IMR-90 (cell line): ENCODE measurements around the gene FERD3L. TPM values are rescaled to one million over a fixed set of nuclear protein-coding genes. Genes with fewer than 3 reads are reported as not detected.

Experiments
- ATAC-seq: fragments of 200-7000 bp; cut with Tn5 transposase; 2 replicates; pipeline ENCODE4 v1.9.1; 2020; ENCODE audit warnings: low read depth, mild to moderate bottlenecking, moderate library complexity
- BruUV-seq: library from RNA; stranded (reverse); fragments of 400-500 nt; replicated peaks from 2 replicates; lab custom pipeline; 2021; lab: Mats Ljungman, UMichigan
- CTCF ChIA-PET: fragments of 300-600 bp; formaldehyde crosslinking; extraction: SDS; loops from one replicate; lab custom pipeline; 2021; ENCODE audit warnings: antibody characterized with exemption; lab: Yijun Ruan, JAX
- POLR2A ChIA-PET: fragments of 300-600 bp; sonication (Branson Sonifier 250); formaldehyde crosslinking; loops from one replicate; lab custom pipeline; 2022; ENCODE audit warnings: antibody characterized with exemption; ENCODE audit not compliant: unreplicated experiment; lab: Charles Lee
- DNase-seq: peaks from one replicate; pipeline ENCODE4 v3.0.0; 2013
- H2AFZ ChIP-seq: replicated peaks from 2 replicates; pipeline ENCODE3; 2013; ENCODE audit warnings: low read length, mild to moderate bottlenecking; ENCODE audit not compliant: poor library complexity
- H2AK5ac ChIP-seq: 2 replicates; pipeline ENCODE4 v1.6.1; 2013; ENCODE audit warnings: low read depth, low read length, inconsistent platforms
- H2AK9ac ChIP-seq: replicated peaks from 2 replicates; pipeline ENCODE3; 2013; ENCODE audit warnings: mild to moderate bottlenecking, low read depth, low read length, moderate library complexity; ENCODE audit not compliant: poor library complexity
- H2BK120ac ChIP-seq: 2 replicates; pipeline ENCODE4 v1.6.1; 2013; ENCODE audit warnings: low read depth, low read length, inconsistent platforms
- H2BK15ac ChIP-seq: 3 replicates; pipeline ENCODE4 v1.6.1; 2013; ENCODE audit warnings: low read depth, low read length, inconsistent platforms
- H2BK20ac ChIP-seq: 2 replicates; pipeline ENCODE4 v1.6.1; 2013; ENCODE audit warnings: low read depth, mild to moderate bottlenecking, inconsistent platforms, low read length, moderate library complexity
- H2BK5ac ChIP-seq: 2 replicates; pipeline ENCODE4 v1.6.1; 2013; ENCODE audit warnings: mild to moderate bottlenecking, low read depth, low read length, inconsistent platforms; ENCODE audit not compliant: poor library complexity, severe bottlenecking
- H3K14ac ChIP-seq: replicated peaks from 2 replicates; pipeline ENCODE4 v1.6.1; 2013; ENCODE audit warnings: low read depth, low read length, inconsistent platforms
- H3K18ac ChIP-seq: 2 replicates; pipeline ENCODE4 v1.6.1; 2013; ENCODE audit warnings: low read depth, low read length, control low read depth
- H3K23ac ChIP-seq: 2 replicates; pipeline ENCODE4 v1.6.1; 2013; ENCODE audit warnings: low read depth, low read length, inconsistent platforms
- H3K27ac ChIP-seq: 2 replicates; pipeline ENCODE4 v1.5.1; 2013; ENCODE audit warnings: mild to moderate bottlenecking, control low read depth, low read length; ENCODE audit not compliant: insufficient read depth
- H3K27me3 ChIP-seq: 2 replicates; pipeline ENCODE4 v1.6.1; 2013; ENCODE audit warnings: low read length; ENCODE audit not compliant: control insufficient read depth, insufficient read depth
- H3K36me3 ChIP-seq: 2 replicates; pipeline ENCODE4 v1.6.1; 2013; ENCODE audit warnings: low read length, mixed read lengths; ENCODE audit not compliant: control insufficient read depth, insufficient read depth
- H3K4ac ChIP-seq: 2 replicates; pipeline ENCODE4 v1.6.1; 2013; ENCODE audit warnings: low read depth, low read length, inconsistent platforms
- H3K4me1 ChIP-seq: 2 replicates; pipeline ENCODE4 v1.6.1; 2013; ENCODE audit warnings: low read length, mixed read lengths; ENCODE audit not compliant: control insufficient read depth, insufficient read depth
- H3K4me2 ChIP-seq: 2 replicates; pipeline ENCODE4 v1.6.1; 2013; ENCODE audit warnings: low read depth, mild to moderate bottlenecking, control low read depth, low read length, moderate library complexity
- H3K4me3 ChIP-seq: 2 replicates; pipeline ENCODE4 v1.5.1; 2013; ENCODE audit warnings: low read depth, mild to moderate bottlenecking, control low read depth, low read length, moderate library complexity; ENCODE audit not compliant: insufficient read depth
- H3K56ac ChIP-seq: 2 replicates; pipeline ENCODE4 v1.6.1; 2013; ENCODE audit warnings: low read length, inconsistent platforms; ENCODE audit not compliant: insufficient read depth; ENCODE audit errors: extremely low read depth
- H3K79me1 ChIP-seq, 2 experiments: 2 replicates each; pipeline ENCODE4 v1.6.1; 2013; ENCODE audit warnings: low read length in 2 of 2, inconsistent platforms in 1 of 2, low read depth in 1 of 2
- H3K9ac ChIP-seq: 2 replicates; pipeline ENCODE4 v1.6.1; 2013; ENCODE audit warnings: low read depth, low read length, control low read depth
- H3K9me1 ChIP-seq: 2 replicates; pipeline ENCODE4 v1.6.1; 2013; ENCODE audit warnings: low read length, inconsistent platforms; ENCODE audit not compliant: insufficient read depth
- H3K9me3 ChIP-seq: 2 replicates; pipeline ENCODE4 v1.6.1; 2013; ENCODE audit warnings: low read length; ENCODE audit not compliant: control insufficient read depth, insufficient read depth
- H4K20me1 ChIP-seq: 2 replicates; pipeline ENCODE4 v1.6.1; 2013; ENCODE audit warnings: low read length, inconsistent platforms; ENCODE audit not compliant: insufficient read depth
- H4K5ac ChIP-seq: 2 replicates; pipeline ENCODE4 v1.6.1; 2013; ENCODE audit warnings: mild to moderate bottlenecking, low read depth, low read length, control low read depth
- H4K8ac ChIP-seq, 2 experiments: 2 replicates each; pipeline ENCODE4 v1.6.1; 2013; ENCODE audit warnings: low read depth in 2 of 2, low read length in 2 of 2, control low read depth in 1 of 2, inconsistent platforms in 1 of 2
- H4K91ac ChIP-seq: 2 replicates; pipeline ENCODE4 v1.6.1; 2013; ENCODE audit warnings: low read depth, low read length, inconsistent platforms; ENCODE audit not compliant: insufficient read depth
- BHLHE40 ChIP-seq: fragments of 150-350 bp; IDR thresholded peaks from 2 replicates; pipeline ENCODE4 v1.6.1; 2016; ENCODE audit warnings: mild to moderate bottlenecking, low read depth, low read length
- CEBPB ChIP-seq: IDR thresholded peaks from 2 replicates; pipeline ENCODE4 v1.6.1; 2012; ENCODE audit warnings: low read depth, low read length, improper control_type of control experiment
- CHD1 ChIP-seq: IDR thresholded peaks from 2 replicates; pipeline ENCODE4 v1.6.1; 2012; ENCODE audit warnings: low read depth, low read length, improper control_type of control experiment
- FOS ChIP-seq: fragments of 150-350 bp; IDR thresholded peaks from 2 replicates; pipeline ENCODE4 v1.6.1; 2016; ENCODE audit warnings: low read depth, low read length
- MAFK ChIP-seq: IDR thresholded peaks from 2 replicates; pipeline ENCODE4 v1.6.1; 2012; ENCODE audit warnings: low read depth, low read length, improper control_type of control experiment
- MAZ ChIP-seq: IDR thresholded peaks from 2 replicates; pipeline ENCODE4 v1.6.1; 2012; ENCODE audit warnings: low read depth, mild to moderate bottlenecking, low read length, improper control_type of control experiment, moderate library complexity, borderline replicate concordance
- MXI1 ChIP-seq: IDR thresholded peaks from 2 replicates; pipeline ENCODE4 v1.6.1; 2012; ENCODE audit warnings: low read depth, mild to moderate bottlenecking, low read length, moderate library complexity, borderline replicate concordance
- NFE2L2 ChIP-seq: fragments of 150-350 bp; IDR thresholded peaks from 2 replicates; pipeline ENCODE4 v1.6.1; 2016; ENCODE audit warnings: low read depth, mild to moderate bottlenecking, low read length
- POLR2A ChIP-seq: IDR thresholded peaks from 2 replicates; pipeline ENCODE4 v1.6.1; 2012; ENCODE audit warnings: mild to moderate bottlenecking, low read depth, low read length
- RAD21 ChIP-seq: IDR thresholded peaks from 2 replicates; pipeline ENCODE4 v1.6.1; 2012; ENCODE audit warnings: low read length, improper control_type of control experiment
- RCOR1 ChIP-seq: IDR thresholded peaks from 2 replicates; pipeline ENCODE4 v1.6.1; 2012; ENCODE audit warnings: mild to moderate bottlenecking, low read length, improper control_type of control experiment; ENCODE audit not compliant: insufficient replicate concordance
- RFX5 ChIP-seq: IDR thresholded peaks from 2 replicates; pipeline ENCODE4 v1.8.0; 2012; ENCODE audit warnings: low read depth, mild to moderate bottlenecking, low read length, moderate library complexity
- SMC3 ChIP-seq: fragments of 150-350 bp; IDR thresholded peaks from 2 replicates; pipeline ENCODE4 v1.6.1; 2016; ENCODE audit warnings: low read depth, mild to moderate bottlenecking, antibody characterized with exemption, low read length, moderate library complexity
- WGBS, 2 experiments: methylation state at CpG; one replicate each; pipeline versions ENCODE4 v1.1.5 to v1.1.7; 2013; ENCODE audit warnings: missing lambda C conversion rate in 2 of 2; ENCODE audit not compliant: insufficient read length in 1 of 2; ENCODE audit errors: extremely low coverage in 2 of 2; 5-methylcytosine and 5-hydroxymethylcytosine counted together
- dilution Hi-C: fragments of 300-500 bp; cut with HindIII; formaldehyde crosslinking; loops from one replicate; pipeline ENCODE4 v1.14.3; 2018; ENCODE audit warnings: low sequenced_read_pairs; ENCODE audit not compliant: unreplicated experiment
- in situ Hi-C: fragments of 300-500 bp; cut with MboI; formaldehyde crosslinking; loops from 3 replicates; pipeline ENCODE4 v1.14.3; 2019; ENCODE audit warnings: low sequenced_read_pairs, inconsistent platforms, mixed read lengths
- intact Hi-C: fragments of 100-400 bp; cut with micrococcal nuclease; formaldehyde crosslinking; loops from 2 replicates; pipeline ENCODE4 v1.10.0; 2022
- polyA plus RNA-seq, 3 experiments: library from polyadenylated mRNA; depleted of rRNA; stranded (reverse); fragments of >200 nt; gene quantifications; 2 replicates each; pipeline ENCODE4 v1.2.3, GENCODE V29; 2012; ENCODE audit warnings: low replicate concordance in 1 of 3
- total RNA-seq: library from RNA; depleted of rRNA; stranded (reverse); fragments of >200 nt; gene quantifications from 2 replicates; pipeline ENCODE4 v1.2.3, GENCODE V29; 2012
- TF ChIP-seq, protein P1 (sequence below): conservative IDR thresholded peaks from 2 replicates; pipeline ENCODE4 v1.5.1; 2012; ENCODE audit warnings: mild to moderate bottlenecking, low read depth, low read length, improper control_type of control experiment
- TF ChIP-seq, protein P2 (sequence below): fragments of 150-350 bp; IDR thresholded peaks from 2 replicates; pipeline ENCODE4 v1.6.1; 2017; ENCODE audit warnings: mild to moderate bottlenecking, antibody characterized with exemption, low read length, low read depth
- TF ChIP-seq, protein P3 (sequence below): fragments of 150-350 bp; IDR thresholded peaks from 2 replicates; pipeline ENCODE4 v1.6.1; 2016; ENCODE audit warnings: low read depth, mild to moderate bottlenecking, low read length, moderate library complexity, borderline replicate concordance

FERD3L gene
- total and polyA plus RNA-seq, 2 of the 4 experiments (the other 2 are of a cell fraction) = not detected

DNA sequence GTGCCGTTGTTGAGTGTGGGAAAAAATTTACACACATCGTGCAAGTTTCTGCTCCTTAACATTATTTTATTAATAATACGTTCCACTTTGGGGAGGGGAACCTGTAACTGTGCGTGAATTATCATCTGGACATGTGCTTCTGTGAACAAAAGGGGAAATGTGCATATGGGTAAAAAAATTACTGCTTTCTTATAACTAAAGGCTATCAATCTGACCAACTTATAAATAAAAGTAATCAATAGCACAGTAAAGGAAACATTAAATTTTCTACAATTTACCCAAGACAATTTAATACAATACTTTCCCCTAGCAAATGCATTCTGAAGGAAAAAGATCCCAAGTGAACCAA lies 32.2 kb downstream of the FERD3L start:
- Histone ChIP-seq H3K56ac (no peak overlapping the region), H2BK15ac (no peak overlapping the region), H4K91ac (no peak overlapping the region), H3K27ac (no peak overlapping the region), H3K4ac (no peak overlapping the region), H3K4me1 (peaks cover 6% of the 10 kb centered on the region), H4K5ac (no peak overlapping the region), H2BK5ac (no peak overlapping the region), H3K9ac (no peak overlapping the region), H2AFZ (no peak overlapping the region), H2BK20ac (no peak overlapping the region), H2AK5ac (no peak overlapping the region), H3K4me2 (no peak overlapping the region), H3K4me3 (no peak overlapping the region), H3K27me3 (no peaks in the 10 kb centered on the region), H3K79me1 (peaks cover 13 to 41% of the 10 kb centered on the region in 2 experiments), H2AK9ac (no peak overlapping the region), H3K36me3 (no peaks in the 10 kb centered on the region; the same call in 1 of the 2 replicates), H2BK120ac (no peak overlapping the region), H3K9me1 (0 out of 2 replicates have a peak, but pooled peaks cover 3% of the 10 kb centered on the region), H3K18ac (no peak overlapping the region), H3K23ac (no peak overlapping the region), H3K9me3 (no peaks in the 10 kb centered on the region), H4K20me1 (peaks cover 3% of the 10 kb centered on the region; the same call in 1 of the 2 replicates), H4K8ac (no peak overlapping the region), H3K14ac (no peak overlapping the region; the same call in 1 of the 2 replicates)
- ChIA-PET CTCF (no interaction called here), POLR2A (no interaction called here)
- intact Hi-C loops (loop anchor here (10.0 kb wide), 1 partner anchor 358 kb away; no protein-coding TSS in a partner anchor), in situ Hi-C loops (loop anchor here (10.0 to 25.0 kb wide), 2 partner anchors 418 to 751 kb away; no protein-coding TSS in a partner anchor), dilution Hi-C loops (no loop called here)
- TF ChIP-seq, protein P1, sequence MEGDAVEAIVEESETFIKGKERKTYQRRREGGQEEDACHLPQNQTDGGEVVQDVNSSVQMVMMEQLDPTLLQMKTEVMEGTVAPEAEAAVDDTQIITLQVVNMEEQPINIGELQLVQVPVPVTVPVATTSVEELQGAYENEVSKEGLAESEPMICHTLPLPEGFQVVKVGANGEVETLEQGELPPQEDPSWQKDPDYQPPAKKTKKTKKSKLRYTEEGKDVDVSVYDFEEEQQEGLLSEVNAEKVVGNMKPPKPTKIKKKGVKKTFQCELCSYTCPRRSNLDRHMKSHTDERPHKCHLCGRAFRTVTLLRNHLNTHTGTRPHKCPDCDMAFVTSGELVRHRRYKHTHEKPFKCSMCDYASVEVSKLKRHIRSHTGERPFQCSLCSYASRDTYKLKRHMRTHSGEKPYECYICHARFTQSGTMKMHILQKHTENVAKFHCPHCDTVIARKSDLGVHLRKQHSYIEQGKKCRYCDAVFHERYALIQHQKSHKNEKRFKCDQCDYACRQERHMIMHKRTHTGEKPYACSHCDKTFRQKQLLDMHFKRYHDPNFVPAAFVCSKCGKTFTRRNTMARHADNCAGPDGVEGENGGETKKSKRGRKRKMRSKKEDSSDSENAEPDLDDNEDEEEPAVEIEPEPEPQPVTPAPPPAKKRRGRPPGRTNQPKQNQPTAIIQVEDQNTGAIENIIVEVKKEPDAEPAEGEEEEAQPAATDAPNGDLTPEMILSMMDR = no peak
- TF ChIP-seq BHLHE40 (no peak), SMC3 (no peak), NFE2L2 (no peak), RCOR1 (no peak), RAD21 (no peak), CHD1 (no peak), POLR2A (no peak), MAZ (no peak), CEBPB (no peak), MAFK (no peak), FOS (no peak), MXI1 (no peak), RFX5 (no peak)
- TF ChIP-seq, protein P2, sequence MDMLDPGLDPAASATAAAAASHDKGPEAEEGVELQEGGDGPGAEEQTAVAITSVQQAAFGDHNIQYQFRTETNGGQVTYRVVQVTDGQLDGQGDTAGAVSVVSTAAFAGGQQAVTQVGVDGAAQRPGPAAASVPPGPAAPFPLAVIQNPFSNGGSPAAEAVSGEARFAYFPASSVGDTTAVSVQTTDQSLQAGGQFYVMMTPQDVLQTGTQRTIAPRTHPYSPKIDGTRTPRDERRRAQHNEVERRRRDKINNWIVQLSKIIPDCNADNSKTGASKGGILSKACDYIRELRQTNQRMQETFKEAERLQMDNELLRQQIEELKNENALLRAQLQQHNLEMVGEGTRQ = no peak
- TF ChIP-seq, protein P3, sequence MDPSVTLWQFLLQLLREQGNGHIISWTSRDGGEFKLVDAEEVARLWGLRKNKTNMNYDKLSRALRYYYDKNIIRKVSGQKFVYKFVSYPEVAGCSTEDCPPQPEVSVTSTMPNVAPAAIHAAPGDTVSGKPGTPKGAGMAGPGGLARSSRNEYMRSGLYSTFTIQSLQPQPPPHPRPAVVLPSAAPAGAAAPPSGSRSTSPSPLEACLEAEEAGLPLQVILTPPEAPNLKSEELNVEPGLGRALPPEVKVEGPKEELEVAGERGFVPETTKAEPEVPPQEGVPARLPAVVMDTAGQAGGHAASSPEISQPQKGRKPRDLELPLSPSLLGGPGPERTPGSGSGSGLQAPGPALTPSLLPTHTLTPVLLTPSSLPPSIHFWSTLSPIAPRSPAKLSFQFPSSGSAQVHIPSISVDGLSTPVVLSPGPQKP = no peak
- ATAC-seq (no peak), DNase-seq (no peak)
- BruUV-seq = no TSS peak
- no CpG with 5 or more reads among the region's 4 CpGs for WGBS, 2 experiments
